Right lobe of liver (tissue), 6 donors: ENCODE measurements around the gene CXorf58. TPM values are rescaled to one million over a fixed set of nuclear protein-coding genes. Genes with fewer than 3 reads are reported as not detected.

Source experiments
- ATAC-seq, 4 donors: fragments of 200-7000 bp; cut with Tn5 transposase; one replicate each; pipeline ENCODE4 v1.9.1; 2020; ENCODE audit warnings: mild to moderate bottlenecking in 4 of 4, moderate library complexity in 4 of 4
- DNase-seq, 3 donors: peaks; one replicate each; pipeline ENCODE4 v3.0.0-alpha.2; 2020
- H3K27ac ChIP-seq, 3 donors: fragments of 200-600 bp; one replicate each; pipeline ENCODE4 v1.8.0; 2022
- H3K27me3 ChIP-seq, 2 donors: fragments of 200-600 bp; one replicate each; pipeline ENCODE4 v1.8.0; 2022
- H3K36me3 ChIP-seq, 4 donors: fragments of 200-600 bp; sonication (generic) in 1 of 4; one replicate each; pipeline versions ENCODE4 v1.5.1 to v1.8.0; 2017 to 2022; ENCODE audit warnings: control low read depth in 1 of 4
- H3K4me1 ChIP-seq, 4 donors: fragments of 200-600 bp; sonication (generic) in 1 of 4; one replicate each; pipeline versions ENCODE4 v1.5.1 to v1.8.0; 2017 to 2022; ENCODE audit warnings: control low read depth in 1 of 4
- H3K4me3 ChIP-seq, 3 donors: fragments of 200-600 bp; one replicate each; pipeline ENCODE4 v1.8.0; 2022
- H3K9me3 ChIP-seq, 4 donors: fragments of 200-600 bp; sonication (generic) in 1 of 4; one replicate each; pipeline versions ENCODE4 v1.5.1 to v1.8.0; 2017 to 2022; ENCODE audit warnings: control low read depth in 1 of 4
- POLR2A ChIP-seq: fragments of 450-650 bp; IDR thresholded peaks from one replicate; pipeline ENCODE4 v1.6.1; 2017; ENCODE audit warnings: antibody characterized with exemption, mild to moderate bottlenecking
- WGBS: methylation state at CpG from one replicate; pipeline ENCODE4 v1.1.6; 2018; ENCODE audit warnings: low coverage, low lambda C conversion rate; ENCODE audit not compliant: insufficient coverage; ENCODE audit errors: missing lambda C conversion rate; 5-methylcytosine and 5-hydroxymethylcytosine counted together
- intact Hi-C, 2 donors: fragments of 100-400 bp; cut with DNase I; formaldehyde crosslinking; loops; one replicate each; pipeline versions ENCODE4 v1.11.2 to v1.14.1; 2022
- total RNA-seq, 6 experiments: library from RNA; depleted of rRNA in 2 of 6; stranded (reverse); fragments of >200 nt in 2 of 6; fragmentation: NEBNext Ultra II Directional in 3 of 6; extraction: Animal tissue kit (Norgen Biotek cat#: 25700) in 3 of 6; gene quantifications; one replicate each; pipeline versions ENCODE4 v1.1.0 to v1.2.4, GENCODE V29; 2016 to 2023
- TF ChIP-seq, protein P1 (sequence below), 4 donors: fragments of 200-600 bp in 3 of 4; fragments of 450-650 bp in 1 of 4; IDR thresholded peaks; one replicate each; pipeline versions ENCODE4 v1.5.1 to v1.8.0; 2016 to 2022; ENCODE audit warnings: antibody characterized with exemption in 4 of 4, mild to moderate bottlenecking in 2 of 4
- donor health status: DM: no; HTN: yes; CAD: no.
- donor health status: DM: no; HTN: no; CAD: no.
- donor health status: DM: no; HTN: no; CAD: no.
- donor health status: DM: no; HTN: yes; CAD: no.
- donor health status: DM: no; HTN: yes; CAD: no.

The CXorf58 gene
- total RNA-seq, 6 experiments from 2014 or later = not detected

DNA sequence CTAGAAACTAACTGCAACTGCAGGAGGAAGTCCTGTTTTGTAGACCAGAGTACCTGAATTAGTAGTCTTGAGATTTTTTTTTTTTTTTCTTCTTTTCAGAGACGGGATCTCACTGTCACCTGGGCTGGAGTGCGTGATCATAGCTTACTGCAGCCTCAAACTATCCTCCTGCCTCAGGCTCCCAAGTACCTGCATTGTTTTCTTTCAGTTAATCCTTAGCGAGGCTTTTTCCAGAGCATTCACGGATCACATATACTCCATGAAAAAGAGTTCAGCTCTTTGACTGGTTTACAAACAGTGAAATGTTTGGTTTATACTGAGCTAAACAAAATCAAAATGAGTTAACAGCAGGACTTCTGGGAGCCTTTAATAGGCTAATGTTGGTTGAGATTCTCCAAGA is 73.4 kb downstream of the CXorf58 start:
- ATAC-seq (no peak), DNase-seq (no peak)
- Histone ChIP-seq H3K4me1 (no peaks in the 10 kb centered on the region), H3K27me3 (peaks cover 0 to 4% of the 10 kb centered on the region in 2 donors), H3K27ac (no peak overlapping the region), H3K4me3 (no peak overlapping the region), H3K9me3 (no peaks in the 10 kb centered on the region), H3K36me3 (no peaks in the 10 kb centered on the region)
- TF ChIP-seq, protein P1, sequence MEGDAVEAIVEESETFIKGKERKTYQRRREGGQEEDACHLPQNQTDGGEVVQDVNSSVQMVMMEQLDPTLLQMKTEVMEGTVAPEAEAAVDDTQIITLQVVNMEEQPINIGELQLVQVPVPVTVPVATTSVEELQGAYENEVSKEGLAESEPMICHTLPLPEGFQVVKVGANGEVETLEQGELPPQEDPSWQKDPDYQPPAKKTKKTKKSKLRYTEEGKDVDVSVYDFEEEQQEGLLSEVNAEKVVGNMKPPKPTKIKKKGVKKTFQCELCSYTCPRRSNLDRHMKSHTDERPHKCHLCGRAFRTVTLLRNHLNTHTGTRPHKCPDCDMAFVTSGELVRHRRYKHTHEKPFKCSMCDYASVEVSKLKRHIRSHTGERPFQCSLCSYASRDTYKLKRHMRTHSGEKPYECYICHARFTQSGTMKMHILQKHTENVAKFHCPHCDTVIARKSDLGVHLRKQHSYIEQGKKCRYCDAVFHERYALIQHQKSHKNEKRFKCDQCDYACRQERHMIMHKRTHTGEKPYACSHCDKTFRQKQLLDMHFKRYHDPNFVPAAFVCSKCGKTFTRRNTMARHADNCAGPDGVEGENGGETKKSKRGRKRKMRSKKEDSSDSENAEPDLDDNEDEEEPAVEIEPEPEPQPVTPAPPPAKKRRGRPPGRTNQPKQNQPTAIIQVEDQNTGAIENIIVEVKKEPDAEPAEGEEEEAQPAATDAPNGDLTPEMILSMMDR (IDR thresholded peaks at IDR 0.05) = no peak
- TF ChIP-seq POLR2A = no peak
- intact Hi-C loops = no loop called here
- WGBS = 52% methylated on average over 4 of the region's 4 CpGs

DNA sequence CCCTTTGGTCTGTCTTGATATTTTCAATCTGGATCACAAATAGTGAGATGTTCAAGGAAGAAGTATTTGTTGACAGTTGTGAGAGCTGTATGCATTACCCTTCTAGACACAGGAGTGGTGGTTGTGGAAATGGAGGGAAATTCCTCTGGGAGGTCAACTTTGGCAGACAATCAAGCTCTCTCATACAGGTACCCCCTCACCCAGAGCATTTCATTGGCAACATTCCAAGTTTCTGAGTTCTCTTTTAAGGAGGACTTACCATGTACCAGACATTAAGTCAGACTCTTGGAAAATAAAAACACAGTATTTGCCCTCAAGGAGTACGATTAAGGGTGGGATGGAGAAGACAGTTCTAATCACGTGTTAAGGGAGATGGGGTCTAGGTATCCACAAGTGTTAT is 73.9 kb downstream of the CXorf58 start:
- Histone ChIP-seq H3K4me3 (no peak overlapping the region), H3K27me3 (peaks cover 0 to 4% of the 10 kb centered on the region in 2 donors), H3K27ac (no peak overlapping the region), H3K9me3 (no peaks in the 10 kb centered on the region), H3K4me1 (no peaks in the 10 kb centered on the region), H3K36me3 (no peaks in the 10 kb centered on the region)
- no peak for TF ChIP-seq POLR2A
- TF ChIP-seq, protein P1 (IDR thresholded peaks at IDR 0.05) = no peak
- intact Hi-C loops = no loop called here
- ATAC-seq (no peak), DNase-seq (no peak)
- WGBS = 56% methylated on average over 2 of the region's 2 CpGs

DNA sequence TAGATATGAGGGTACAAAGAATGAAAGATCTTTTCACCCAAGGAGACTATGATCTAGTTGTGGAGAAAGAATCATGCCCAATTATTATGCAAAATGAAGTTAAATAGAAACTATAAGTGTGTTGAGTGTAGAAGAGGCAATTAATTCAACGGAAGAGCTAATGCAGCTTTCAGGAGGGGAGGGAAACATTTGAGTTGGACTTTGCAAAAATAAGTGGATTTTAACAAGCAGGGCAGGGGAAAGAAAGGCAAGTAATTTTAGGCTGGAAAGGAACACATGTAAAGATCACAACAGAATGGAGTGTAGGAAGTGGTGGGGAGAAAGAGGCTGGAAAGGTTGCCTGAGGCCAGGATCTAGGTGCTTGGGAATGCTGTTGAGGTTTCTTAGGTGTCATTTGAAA is 75.1 kb downstream of the CXorf58 start:
- DNase-seq (no peak), ATAC-seq (no peak)
- H3K36me3 ChIP-seq = peaks cover 0 to 5% (median 0%) of the 10 kb centered on the region in 4 donors
- intact Hi-C loops = no loop called here
- H3K27ac ChIP-seq = no peak overlapping the region
- TF ChIP-seq POLR2A = no peak
- TF ChIP-seq, protein P1 (IDR thresholded peaks at IDR 0.05) = no peak
- no peaks in the 10 kb centered on the region for H3K4me1 ChIP-seq
- no peak overlapping the region for H3K4me3 ChIP-seq
- H3K27me3 ChIP-seq = peaks cover 0 to 4% of the 10 kb centered on the region in 2 donors
- no peaks in the 10 kb centered on the region for H3K9me3 ChIP-seq
- WGBS = 92% methylated on average over 1 of the region's 1 CpG

Other genes starting within 250 kb of the CXorf58 start
- 100 to 1,000 TPM; 120 to 345 (median 198) TPM for gene PRDX4, start 240.5 kb upstream of the CXorf58 start, total RNA-seq
- gene ACOT9, start 164.7 kb upstream of the CXorf58 start, total RNA-seq = 10 to 100 TPM in 5 of 6 experiments, 1 to 10 TPM in 1; 8.9 to 20.2 (median 14.6) TPM
- gene SAT1, start 124.8 kb upstream of the CXorf58 start, total RNA-seq = 100 to 1,000 TPM; 215 to 640 (median 291) TPM
- gene APOO, start 68 bp upstream of the CXorf58 start, total RNA-seq = 10 to 100 TPM in 5 of 6 experiments, 1 to 10 TPM in 1; 9.8 to 17.3 (median 12.2) TPM
- gene KLHL15, start 119.2 kb downstream of the CXorf58 start, total RNA-seq = 1 to 10 TPM; 4.7 to 6.7 (median 6.0) TPM
- gene EIF2S3, start 146.9 kb downstream of the CXorf58 start, total RNA-seq = 10 to 100 TPM; 55.1 to 81.1 (median 59.7) TPM
- 10 to 100 TPM; 16.4 to 31.7 (median 23.5) TPM for gene ZFX, start 241.7 kb downstream of the CXorf58 start, total RNA-seq